MG63 (cell line): Measurements from ENCODE around the gene METTL17. TPM values are rescaled to one million over a fixed set of nuclear protein-coding genes. Genes with fewer than 3 reads are reported as not detected.

ENCODE experiments used
- DNase-seq: peaks from one replicate; pipeline ENCODE4 v3.0.0-alpha.2; 2020
- H3K27me3 ChIP-seq: fragments of 250-450 bp; sonication (Bioruptor Pico); 2 replicates; pipeline ENCODE4 v1.5.1; 2020; ENCODE audit warnings: mild to moderate bottlenecking, moderate library complexity
- H3K36me3 ChIP-seq: fragments of 250-450 bp; sonication (Bioruptor Pico); 2 replicates; pipeline ENCODE4 v1.5.1; 2020; ENCODE audit warnings: mild to moderate bottlenecking, moderate library complexity
- H3K4me3 ChIP-seq: fragments of 250-450 bp; sonication (Bioruptor Pico); 2 replicates; pipeline ENCODE4 v1.5.1; 2020; ENCODE audit warnings: mild to moderate bottlenecking, moderate library complexity
- H3K9me3 ChIP-seq: fragments of 250-450 bp; sonication (Bioruptor Pico); 2 replicates; pipeline ENCODE4 v1.5.1; 2020; ENCODE audit warnings: mild to moderate bottlenecking, moderate library complexity
- total RNA-seq: library from RNA; depleted of rRNA; stranded (reverse); fragments of >200 nt; shearing (Covaris generic); gene quantifications from 2 replicates; pipeline ENCODE4 v1.2.3, GENCODE V29; 2014; ENCODE audit warnings: low replicate concordance

METTL17 gene
- total RNA-seq, 1 experiment from 2014 or later, result 46.7 TPM

DNA sequence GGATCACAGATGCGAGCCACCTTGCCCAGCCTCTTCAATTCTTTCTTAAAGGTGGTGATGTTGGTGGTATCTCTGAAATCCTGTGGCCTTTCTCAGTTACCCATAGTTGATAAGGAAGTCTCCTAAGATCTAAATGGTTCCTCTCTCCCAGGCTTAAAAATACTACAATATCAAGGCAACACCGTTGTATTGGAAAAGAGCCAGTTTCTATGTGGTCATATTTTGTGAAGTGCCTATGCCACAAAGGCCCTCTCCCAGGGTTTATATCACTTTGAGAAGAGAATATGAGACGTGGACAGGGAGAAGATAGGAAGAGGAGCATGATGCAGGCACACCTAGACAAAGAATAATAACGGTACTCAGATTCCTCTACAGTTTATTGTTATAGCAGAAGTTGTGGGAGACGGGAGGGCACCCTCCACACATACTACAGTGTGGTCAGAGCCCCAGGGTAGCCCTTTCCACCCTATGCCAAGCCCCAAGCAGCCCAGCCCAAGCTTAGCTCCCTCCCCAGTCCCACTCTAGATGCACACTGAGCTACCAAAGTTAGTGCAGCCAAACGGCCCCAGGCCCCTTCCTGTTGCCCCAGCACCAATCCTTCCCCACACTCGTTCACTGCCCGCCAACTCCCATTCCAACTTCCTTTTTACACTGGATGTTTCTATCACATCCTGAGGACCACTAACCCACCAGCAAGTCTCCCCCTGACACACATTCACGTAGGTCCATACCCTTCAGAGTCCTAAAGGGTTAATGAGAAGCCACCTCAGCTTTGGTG lies 26.8 kb downstream of the METTL17 start:
- no peak for DNase-seq
- H3K27me3 ChIP-seq, result no peaks in the 10 kb centered on the region
- no peaks in the 10 kb centered on the region for H3K9me3 ChIP-seq
- H3K4me3 ChIP-seq, result no peak overlapping the region
- no peaks in the 10 kb centered on the region for H3K36me3 ChIP-seq

DNA sequence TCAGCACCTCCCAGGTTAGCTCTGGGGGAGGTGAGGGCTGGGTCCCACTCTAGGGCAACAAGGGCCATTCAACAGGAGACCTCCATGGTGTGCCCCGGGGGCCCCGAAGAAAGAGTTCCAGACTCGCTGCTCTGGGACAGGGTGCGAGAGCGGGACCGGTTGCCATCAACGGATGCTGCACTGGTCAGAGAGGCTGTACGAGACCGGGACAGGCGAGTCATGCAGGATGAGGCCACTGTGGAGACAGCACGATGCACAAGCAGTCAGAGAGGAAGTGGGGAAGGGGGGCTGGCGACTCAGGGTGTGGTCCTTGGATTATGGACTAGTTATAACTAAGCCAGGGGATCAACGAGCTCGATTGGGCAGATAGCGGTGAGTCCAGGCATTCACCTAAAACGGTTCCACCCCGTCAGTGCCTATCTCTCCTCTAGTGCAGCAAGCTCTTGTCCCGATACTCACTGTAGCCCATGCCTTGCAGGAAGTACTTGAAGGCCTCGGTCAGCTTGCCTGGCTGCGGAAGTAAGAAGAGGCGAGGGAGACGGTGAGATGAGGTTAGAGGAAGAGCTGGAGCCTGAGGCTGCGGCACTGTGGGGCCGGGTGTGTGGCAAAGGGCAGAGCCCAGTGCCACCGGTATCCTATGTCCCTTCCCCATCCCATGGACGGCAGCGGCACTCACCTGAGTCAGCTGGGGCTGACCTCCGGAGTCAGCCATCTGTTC lies 27.9 kb downstream of the METTL17 start:
- H3K27me3 ChIP-seq, result no peaks in the 10 kb centered on the region
- H3K9me3 ChIP-seq, result no peaks in the 10 kb centered on the region
- no peak overlapping the region for H3K4me3 ChIP-seq
- DNase-seq, result no peak
- no peaks in the 10 kb centered on the region for H3K36me3 ChIP-seq

GRCh38 chr14:21018286-21018685 lies 28.5 kb downstream of the METTL17 start:
- no peaks in the 10 kb centered on the region for H3K36me3 ChIP-seq
- no peaks in the 10 kb centered on the region for H3K9me3 ChIP-seq
- H3K4me3 ChIP-seq, result no peak overlapping the region
- H3K27me3 ChIP-seq, result no peaks in the 10 kb centered on the region
- DNase-seq, result no peak

- H3K9me3 ChIP-seq, result no peaks in the 10 kb centered on the region
- no peak overlapping the region for H3K4me3 ChIP-seq
- no peaks in the 10 kb centered on the region for H3K27me3 ChIP-seq
- no peaks in the 10 kb centered on the region for H3K36me3 ChIP-seq
- no peak for DNase-seq
These were observed 29.0 kb downstream of the METTL17 start for GRCh38 chr14:21018781-21019180.

GRCh38 chr14:21019366-21019765 lies 29.6 kb downstream of the METTL17 start:
- Histone ChIP-seq H3K9me3 (no peaks in the 10 kb centered on the region), H3K4me3 (no peak overlapping the region), H3K27me3 (no peaks in the 10 kb centered on the region), H3K36me3 (no peaks in the 10 kb centered on the region)
- no peak for DNase-seq

GRCh38 chr14:21020977-21021545 lies 31.3 kb downstream of the METTL17 start:
- no peaks in the 10 kb centered on the region for H3K27me3 ChIP-seq

GRCh38 chr14:21022686-21023085 lies 32.9 kb downstream of the METTL17 start:
- Histone ChIP-seq H3K27me3 (no peaks in the 10 kb centered on the region), H3K4me3 (no peak overlapping the region), H3K36me3 (no peaks in the 10 kb centered on the region), H3K9me3 (no peaks in the 10 kb centered on the region)
- no peak for DNase-seq

More at GRCh38 chr14:21020977-21021545, 31.3 kb downstream of the METTL17 start:
- no peak for DNase-seq
- no peaks in the 10 kb centered on the region for H3K9me3 ChIP-seq
- no peak overlapping the region for H3K4me3 ChIP-seq
- H3K36me3 ChIP-seq, result no peaks in the 10 kb centered on the region

DNA sequence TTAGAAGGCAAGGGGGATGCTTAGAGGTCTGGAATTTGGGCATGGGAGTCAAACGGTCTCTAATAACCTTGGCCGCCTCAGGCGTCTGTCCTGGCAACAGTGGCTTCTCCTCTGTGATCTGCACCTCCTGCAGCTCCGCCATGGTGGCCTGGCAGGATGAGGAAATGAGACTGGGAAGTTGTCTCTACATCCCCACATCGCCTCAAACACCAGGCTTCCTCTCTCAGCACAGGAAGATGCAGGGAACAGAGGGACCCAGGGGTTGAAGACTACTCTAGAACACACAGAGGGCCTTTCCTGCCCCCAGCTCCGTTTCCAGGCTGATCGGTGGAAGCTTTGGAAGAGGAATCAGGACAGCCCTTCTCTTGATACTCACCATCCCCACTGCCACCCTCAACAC lies 33.4 kb downstream of the METTL17 start:
- no peak for DNase-seq
- Histone ChIP-seq H3K9me3 (no peaks in the 10 kb centered on the region), H3K4me3 (no peak overlapping the region), H3K27me3 (no peaks in the 10 kb centered on the region), H3K36me3 (no peaks in the 10 kb centered on the region)

DNA sequence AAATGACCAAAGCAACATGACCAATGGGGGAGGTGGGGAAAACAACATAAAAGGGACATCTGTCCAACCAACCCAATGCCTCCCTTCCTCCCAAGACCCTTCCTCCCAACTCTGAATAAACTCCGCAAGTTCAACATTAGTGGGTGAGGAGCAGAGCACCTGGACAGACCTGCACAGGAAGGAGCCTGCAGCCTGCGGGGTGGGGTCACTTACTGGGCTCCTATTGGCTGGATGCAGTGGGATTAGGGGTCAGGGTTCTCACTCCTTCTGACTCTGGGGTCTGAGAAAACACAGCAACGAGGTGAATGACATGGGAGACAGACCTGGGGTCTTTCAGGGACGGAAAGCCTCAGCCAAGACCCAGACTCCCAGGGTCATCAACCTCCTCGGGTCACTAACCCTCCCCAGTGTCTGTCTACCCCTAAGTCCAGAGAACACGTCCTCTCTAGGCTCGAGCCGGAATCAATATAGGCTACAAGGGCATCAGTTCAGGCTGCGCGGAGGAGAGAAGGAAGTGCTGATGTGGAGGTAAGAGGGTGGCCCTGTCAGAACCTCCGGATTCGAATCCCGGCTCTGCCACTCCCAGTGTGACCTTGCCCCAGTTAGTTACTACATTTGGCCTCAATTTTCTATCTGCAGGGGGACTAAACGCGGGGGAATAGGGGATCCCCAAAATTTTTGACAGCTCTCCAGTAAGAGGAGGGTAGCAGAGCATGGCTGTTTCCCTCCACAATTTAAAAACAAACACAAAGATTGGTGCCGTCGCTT lies 34.2 kb downstream of the METTL17 start:
- Histone ChIP-seq H3K4me3 (peak overlapping the region; percentile 53), H3K27me3 (no peaks in the 10 kb centered on the region)
- DNase-seq, result no peak

DNA sequence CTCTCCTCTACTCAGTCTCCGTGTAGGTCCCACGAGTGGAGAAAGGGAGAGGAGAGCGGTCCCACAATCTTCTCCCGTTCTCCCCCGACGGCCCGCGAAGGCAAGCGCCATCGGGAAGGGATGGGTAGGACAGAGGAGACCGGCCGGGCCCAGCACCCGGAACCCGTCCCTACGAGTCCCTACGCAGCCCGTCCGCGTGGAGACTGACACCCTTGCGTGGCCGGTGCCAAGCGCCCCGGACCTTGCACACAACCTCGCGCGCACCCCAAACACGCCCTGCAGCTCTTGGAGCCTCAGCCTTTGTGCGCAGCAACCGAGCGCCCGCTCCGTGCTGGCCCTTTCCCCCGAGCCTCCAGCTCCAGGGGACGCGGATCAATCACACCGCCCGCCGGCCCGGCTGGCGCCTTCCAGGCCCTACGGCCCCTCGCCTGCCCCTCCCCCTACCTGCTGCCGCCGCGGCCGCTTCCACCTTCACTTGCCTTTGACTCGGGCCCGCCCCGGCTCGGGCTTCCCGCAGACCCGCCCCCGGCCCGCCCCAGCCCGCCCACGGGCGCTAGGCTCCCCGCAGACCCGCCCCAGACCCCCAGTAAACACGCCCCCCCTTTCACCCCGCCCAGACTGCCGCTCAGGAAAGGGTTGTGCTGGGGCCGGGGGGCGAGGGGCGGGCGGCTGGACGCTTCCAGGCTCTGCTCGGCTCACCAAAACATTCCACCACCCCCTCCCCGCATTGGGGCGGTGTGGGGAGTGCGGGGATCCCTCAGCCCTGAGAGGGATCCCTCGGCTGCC lies 35.0 kb downstream of the METTL17 start, which contains the start of gene NDRG2:
Gene NDRG2 (minus strand): TSS at position 477 of the 786 bp plus-strand sequence. CDS start 1,746 bp downstream, outside the sequence.
- DNase-seq, result peak; percentile 53
- H3K36me3 ChIP-seq, result no peaks in the 10 kb centered on the region
- H3K4me3 ChIP-seq, result peak within 1 kb of the TSS; percentile 53
- no peaks in the 10 kb centered on the region for H3K27me3 ChIP-seq
- no peaks in the 10 kb centered on the region for H3K9me3 ChIP-seq

More for the DNA sequence above, 34.2 kb downstream of the METTL17 start:
- Histone ChIP-seq H3K9me3 (no peaks in the 10 kb centered on the region), H3K36me3 (no peaks in the 10 kb centered on the region)

DNA sequence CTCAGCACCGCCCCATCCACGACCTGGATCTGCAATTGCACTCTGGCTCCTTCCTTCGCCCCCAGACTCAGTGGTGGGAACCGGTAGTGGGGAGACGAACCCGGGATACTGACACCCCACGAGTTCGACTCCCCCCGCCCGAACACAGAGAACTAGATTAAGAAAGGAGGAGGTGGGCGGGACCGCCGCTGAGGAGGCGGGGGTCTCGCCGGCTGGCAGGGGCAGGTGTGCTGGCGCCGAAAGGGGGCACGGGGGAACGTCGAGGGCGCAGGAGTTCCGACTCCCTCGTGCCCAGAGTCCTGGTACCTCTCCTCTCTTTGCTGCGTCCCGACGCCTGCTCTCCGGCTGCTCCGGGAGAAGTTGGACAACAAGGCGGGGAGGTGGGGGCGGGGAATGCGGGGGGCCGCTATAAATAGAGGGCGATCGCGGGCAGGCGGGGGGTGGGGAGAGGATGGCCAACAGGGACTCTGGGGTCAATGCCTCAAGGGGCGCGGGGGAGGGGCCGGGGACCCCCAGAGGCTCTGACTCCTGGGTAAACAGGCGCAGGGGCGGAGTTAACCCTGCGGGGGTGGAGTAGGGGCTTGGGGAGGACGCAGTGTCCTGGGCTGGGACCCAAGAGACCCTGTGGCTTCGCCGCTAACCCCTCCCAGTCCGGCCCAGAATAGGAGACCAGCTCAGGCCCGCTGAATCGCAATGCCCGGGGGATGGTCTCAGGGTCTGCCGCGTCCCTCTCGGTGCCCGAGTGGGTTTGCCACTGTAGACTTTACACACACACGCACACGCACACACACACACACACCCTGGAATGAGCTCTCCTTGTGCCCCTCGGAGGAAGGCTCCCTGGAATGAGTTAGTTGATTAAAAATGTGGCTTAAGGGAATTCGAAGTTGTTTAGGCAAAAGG lies 35.8 kb downstream of the METTL17 start:
- Histone ChIP-seq H3K27me3 (no peaks in the 10 kb centered on the region), H3K4me3 (peak overlapping the region; percentile 53), H3K9me3 (no peaks in the 10 kb centered on the region), H3K36me3 (no peaks in the 10 kb centered on the region)
- DNase-seq, result no peak

- DNase-seq, result no peak
- Histone ChIP-seq H3K4me3 (no peak overlapping the region), H3K36me3 (no peaks in the 10 kb centered on the region), H3K9me3 (no peaks in the 10 kb centered on the region), H3K27me3 (no peaks in the 10 kb centered on the region)
These were observed 36.7 kb downstream of the METTL17 start for GRCh38 chr14:21026274-21026987.

DNA sequence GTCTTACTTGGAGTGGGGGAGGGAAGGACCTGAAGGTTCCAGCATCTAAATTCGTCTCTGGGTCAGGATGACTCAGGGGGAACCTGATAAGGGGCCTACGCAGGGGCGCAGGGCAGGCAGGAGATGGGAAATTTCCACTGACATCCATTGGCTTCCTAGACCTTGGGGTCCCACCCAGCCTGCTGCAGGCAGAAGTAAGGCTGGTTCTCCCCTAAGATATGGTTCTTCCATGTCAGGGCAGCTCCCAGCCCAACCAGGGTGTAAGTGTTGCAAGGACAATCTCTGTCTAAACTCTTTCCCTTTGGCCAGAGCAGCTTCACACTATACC lies 37.2 kb downstream of the METTL17 start:
- DNase-seq, result no peak
- no peak overlapping the region for H3K4me3 ChIP-seq
- H3K9me3 ChIP-seq, result no peaks in the 10 kb centered on the region
- no peaks in the 10 kb centered on the region for H3K36me3 ChIP-seq
- H3K27me3 ChIP-seq, result no peaks in the 10 kb centered on the region

DNA sequence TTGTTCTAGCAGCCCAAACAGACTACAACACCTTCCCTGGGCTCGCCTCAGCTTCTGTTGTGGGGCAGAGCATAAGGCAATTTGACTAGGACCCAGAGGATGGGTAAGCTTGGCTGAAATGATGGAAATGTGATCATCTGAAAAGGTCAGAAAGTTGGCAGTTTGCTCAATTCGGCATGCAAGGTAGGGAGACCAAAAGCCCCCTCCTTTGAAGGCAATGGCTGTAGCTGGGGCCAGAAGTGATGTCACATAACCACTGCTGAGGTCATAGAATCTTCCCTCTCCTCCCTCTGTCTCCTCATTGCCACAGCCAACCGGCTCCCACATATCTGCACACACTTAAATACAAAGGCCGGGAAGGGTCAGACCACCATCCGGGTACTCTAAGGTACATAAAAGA lies 40.1 kb downstream of the METTL17 start, which contains the start of gene TPPP2:
Gene TPPP2 (plus strand): TSS at position 301 of the 400 bp plus-strand sequence. CDS start 365 bp downstream, outside the sequence.
- H3K36me3 ChIP-seq, result no peaks in the 10 kb centered on the region
- H3K9me3 ChIP-seq, result no peaks in the 10 kb centered on the region
- H3K27me3 ChIP-seq, result no peaks in the 10 kb centered on the region
- no peak for DNase-seq
- H3K4me3 ChIP-seq, result no peak within 1 kb of the TSS

DNA sequence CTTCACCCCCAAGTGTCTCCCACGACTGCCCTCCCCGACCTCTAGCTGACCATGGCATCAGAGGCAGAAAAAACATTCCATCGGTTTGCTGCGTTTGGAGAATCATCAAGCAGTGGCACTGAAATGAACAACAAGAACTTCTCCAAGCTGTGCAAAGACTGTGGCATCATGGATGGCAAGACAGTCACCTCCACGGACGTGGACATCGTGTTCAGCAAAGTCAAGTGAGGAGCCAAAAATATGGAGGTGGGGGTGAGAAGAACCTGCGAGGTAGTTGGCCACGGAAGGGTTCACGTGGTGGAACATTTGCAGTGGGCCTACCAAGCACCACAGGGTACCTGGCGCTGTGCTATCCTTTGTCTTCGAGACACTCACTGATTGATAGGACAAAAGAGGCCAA lies 40.8 kb downstream of the METTL17 start:
- Histone ChIP-seq H3K27me3 (no peaks in the 10 kb centered on the region), H3K9me3 (no peaks in the 10 kb centered on the region), H3K36me3 (no peaks in the 10 kb centered on the region), H3K4me3 (no peak overlapping the region)
- DNase-seq, result no peak
